SHP77 treated with DMSO at 0.1 percent for 48 hours (cell line): ENCODE data around the gene FEN1.
A peak's percentile ranks its signal among the peaks of the same experiment; 100 is the strongest.

Experiments used
- DNase-seq: peaks from one replicate; lab custom pipeline; 2025; lab: John Stamatoyannopoulos, UW

FEN1 gene

GRCh38 chr11:61775606-61776554, 16.8 kb upstream of the FEN1 start:
- no peak for DNase-seq

- no peak for DNase-seq
Measured at GRCh38 chr11:61776561-61777075, 16.1 kb upstream of the FEN1 start.

GRCh38 chr11:61777234-61778090, 15.2 kb upstream of the FEN1 start:
- DNase-seq = no peak

GRCh38 chr11:61778357-61778886, 14.3 kb upstream of the FEN1 start:
- no peak for DNase-seq

GRCh38 chr11:61778920-61779650, 13.6 kb upstream of the FEN1 start:
- DNase-seq = no peak

- no peak for DNase-seq
Measured at GRCh38 chr11:61779666-61780525, 12.8 kb upstream of the FEN1 start.

GRCh38 chr11:61780581-61781162, 12.0 kb upstream of the FEN1 start:
- no peak for DNase-seq

- no peak for DNase-seq
Measured at GRCh38 chr11:61781585-61781984, 11.1 kb upstream of the FEN1 start.

- DNase-seq = no peak
Measured at GRCh38 chr11:61782299-61782698, 10.4 kb upstream of the FEN1 start.

GRCh38 chr11:61782841-61783240, 9.9 kb upstream of the FEN1 start:
- no peak for DNase-seq

- no peak for DNase-seq
Measured at GRCh38 chr11:61783717-61784505, 8.8 kb upstream of the FEN1 start.

GRCh38 chr11:61784506-61784805, 8.3 kb upstream of the FEN1 start:
- no peak for DNase-seq

GRCh38 chr11:61785837-61786402, 6.8 kb upstream of the FEN1 start:
- no peak for DNase-seq

- peak; percentile 11 for DNase-seq
Measured at GRCh38 chr11:61787928-61788491, 4.7 kb upstream of the FEN1 start.

- peak; percentile 80 for DNase-seq
Measured at GRCh38 chr11:61791737-61792309, 888 bp upstream of the FEN1 start.

- DNase-seq = no peak
Measured at GRCh38 chr11:61793083-61793828, 545 bp downstream of the FEN1 start.

- DNase-seq = no peak
Measured at GRCh38 chr11:61793829-61794204, 1.1 kb downstream of the FEN1 start.

GRCh38 chr11:61794579-61794978, 1.9 kb downstream of the FEN1 start:
- no peak for DNase-seq
